Adrenal gland (tissue), 12 donors: ENCODE data around the gene HPSE. TPM values are rescaled to one million over a fixed set of nuclear protein-coding genes. Genes with fewer than 3 reads are reported as not detected.
"Not testable (repeated sequence)": the region's sequence is repeated elsewhere in the genome, so short reads cannot be mapped to it uniquely, and the experiment has no call there.

Experiments used
- DNase-seq, 7 donors: peaks; one replicate each; pipeline ENCODE4 v3.0.0-alpha.2; 2019 to 2020
- H3K27ac ChIP-seq, 5 donors: fragments of 200-600 bp; sonication (generic) in 4 of 5; 1 replicate in 3 of 5; 2 replicates in 2 of 5; pipeline versions ENCODE4 v1.5.1 to v1.8.0; 2016 to 2020; ENCODE audit warnings: mild to moderate bottlenecking in 1 of 5
- H3K27me3 ChIP-seq: fragments of 200-600 bp; 2 replicates; pipeline ENCODE4 v1.8.0; 2021
- H3K36me3 ChIP-seq, 2 donors: fragments of 200-600 bp; replicated peaks in 1 of 2; 1 replicate in 1 of 2; 2 replicates in 1 of 2; pipeline versions ENCODE4 v1.5.1 to v1.8.0; 2018 to 2022
- H3K4me1 ChIP-seq, 2 donors: fragments of 200-600 bp; replicated peaks in 1 of 2; 1 replicate in 1 of 2; 2 replicates in 1 of 2; pipeline versions ENCODE4 v1.5.1 to v1.8.0; 2018 to 2021
- H3K4me3 ChIP-seq, 4 donors: fragments of 200-600 bp; sonication (generic) in 3 of 4; one replicate each; pipeline ENCODE4 v1.5.1; 2016 to 2018
- H3K9me3 ChIP-seq, 3 donors: fragments of 200-600 bp; sonication (generic) in 1 of 3; replicated peaks in 1 of 3; 1 replicate in 2 of 3; 2 replicates in 1 of 3; pipeline versions ENCODE4 v1.5.1 to v1.8.0; 2016 to 2021
- CTCF ChIP-seq, 6 experiments: fragments of 450-650 bp in 4 of 6; fragments of 200-600 bp in 2 of 6; sonication (generic) in 1 of 6; IDR thresholded peaks; 1 replicate in 5 of 6; 2 replicates in 1 of 6; pipeline versions ENCODE4 v1.5.1 to v1.8.0; 2016 to 2021; ENCODE audit warnings: antibody characterized with exemption in 6 of 6, mild to moderate bottlenecking in 2 of 6, moderate library complexity in 1 of 6
- POLR2A ChIP-seq, 2 donors: fragments of 450-650 bp; IDR thresholded peaks; one replicate each; pipeline ENCODE4 v1.6.1; 2017; ENCODE audit warnings: antibody characterized with exemption in 2 of 2, mild to moderate bottlenecking in 2 of 2, moderate library complexity in 1 of 2
- WGBS, 4 donors: extraction: QIAGEN DNeasy Blood & Tissue Kit in 2 of 4; methylation state at CpG; one replicate each; pipeline versions ENCODE4 v1.1.5 to v1.1.7; 2013 to 2017; 5-methylcytosine and 5-hydroxymethylcytosine counted together
- intact Hi-C, 2 donors: fragments of 100-400 bp; cut with DNase I; formaldehyde crosslinking; loops; one replicate each; pipeline versions ENCODE4 v1.14.1 to v1.15.0; 2022 to 2023
- polyA plus RNA-seq, 3 donors: library from polyadenylated mRNA; stranded (reverse); fragments of 200-250 nt in 2 of 3; fragments of 350-450 nt in 1 of 3; fragmentation: Illumina TruSeq in 1 of 3; extraction: RNeasy Lipid Tissue Mini Kit (QIAGEN cat#74804) in 1 of 3; gene quantifications; one replicate each; pipeline ENCODE4 v1.2.3, GENCODE V29; 2013 to 2014
- total RNA-seq, 9 donors: library from RNA; depleted of rRNA in 4 of 9; stranded (reverse); fragments of >200 nt in 4 of 9; fragments of 120-200 nt in 1 of 9; fragmentation: NEBNext Ultra II Directional in 1 of 9; extraction: Animal tissue kit (Norgen Biotek cat#: 25700) in 1 of 9; gene quantifications; one replicate each; pipeline versions ENCODE4 v1.1.0 to v1.2.4, GENCODE V29; 2013 to 2023
- donor health status: healthy with polysubstance abuse.
- donor health status: Bipolar disorder and iron deficiency.
- donor health status: DM: yes; HTN: yes; CAD: no.
- donor health status: DM: no; HTN: no; CAD: no.
- donor health status: DM: no; HTN: no; CAD: no.
- donor health status: DM: yes; HTN: yes; CAD: no.

Gene HPSE
- total and polyA plus RNA-seq, 12 donors, result 0.44 to 12.3 (median 3.8) TPM

GRCh38 chr4:83283181-83283580, 51.5 kb downstream of the HPSE start:
- H3K4me1 ChIP-seq, result peaks cover 5 to 30% of the 10 kb centered on the region in 2 donors
- intact Hi-C loops, result loop anchor here in 1 of 2 donors (5.0 kb wide), 1 partner anchor 51 kb away; no protein-coding TSS in a partner anchor
- WGBS, 4 donors, result 86 to 89% (median 87%) methylated on average over 7 of the region's 7 CpGs
- TF ChIP-seq POLR2A (IDR thresholded peaks at IDR 0.05) (no peak), CTCF (IDR thresholded peaks at IDR 0.05) (no peak)
- no peaks in the 10 kb centered on the region for H3K27me3 ChIP-seq
- H3K4me3 ChIP-seq, result no peak overlapping the region
- H3K36me3 ChIP-seq, result peaks cover 0 to 8% of the 10 kb centered on the region in 2 donors
- no peak overlapping the region for H3K27ac ChIP-seq
- DNase-seq, result no peak
- H3K9me3 ChIP-seq, result no peaks in the 10 kb centered on the region

GRCh38 chr4:83282049-83282535, 52.6 kb downstream of the HPSE start:
- peak in 4 of 7 donors; percentile 35 to 65 (median 57) for DNase-seq
- Histone ChIP-seq H3K27ac (no peak overlapping the region), H3K27me3 (no peaks in the 10 kb centered on the region), H3K4me3 (no peak overlapping the region), H3K36me3 (peaks cover 0 to 10% of the 10 kb centered on the region in 2 donors), H3K9me3 (no peaks in the 10 kb centered on the region), H3K4me1 (peaks cover 5 to 30% of the 10 kb centered on the region in 2 donors)
- intact Hi-C loops, result loop anchor here in 1 of 2 donors (5.0 kb wide), 1 partner anchor 50 kb away; no protein-coding TSS in a partner anchor
- WGBS, 4 donors, result 29 to 34% (median 30%) methylated on average over 4 of the region's 4 CpGs
- TF ChIP-seq POLR2A (IDR thresholded peaks at IDR 0.05), result no peak
- TF ChIP-seq CTCF (IDR thresholded peaks at IDR 0.05), result peak; percentile 62 to 81 (median 70)

- peaks cover 5 to 30% of the 10 kb centered on the region in 2 donors for H3K4me1 ChIP-seq
- WGBS, 4 donors, result 47 to 70% (median 63%) methylated on average over 4 of the region's 4 CpGs
- TF ChIP-seq CTCF (IDR thresholded peaks at IDR 0.05) (no peak), POLR2A (IDR thresholded peaks at IDR 0.05) (no peak)
- DNase-seq, result no peak
- intact Hi-C loops, result loop anchor here in 1 of 2 donors (5.0 kb wide), 1 partner anchor 49 kb away; no protein-coding TSS in a partner anchor
- H3K4me3 ChIP-seq, result no peak overlapping the region
- no peak overlapping the region for H3K27ac ChIP-seq
- H3K9me3 ChIP-seq, result no peaks in the 10 kb centered on the region
- H3K36me3 ChIP-seq, result peaks cover 0 to 10% of the 10 kb centered on the region in 2 donors
- no peaks in the 10 kb centered on the region for H3K27me3 ChIP-seq
Measured at GRCh38 chr4:83281307-83281706, 53.3 kb downstream of the HPSE start.

- TF ChIP-seq CTCF (IDR thresholded peaks at IDR 0.05) (no peak), POLR2A (IDR thresholded peaks at IDR 0.05) (no peak)
- Histone ChIP-seq H3K4me3 (no peak overlapping the region), H3K27me3 (no peaks in the 10 kb centered on the region), H3K36me3 (peaks cover 0 to 22% of the 10 kb centered on the region in 2 donors), H3K9me3 (no peaks in the 10 kb centered on the region), H3K27ac (no peak overlapping the region), H3K4me1 (peaks cover 0 to 6% of the 10 kb centered on the region in 2 donors)
- DNase-seq, result no peak
- intact Hi-C loops, result no loop called here
- 81 to 88% (median 85%) methylated on average over 3 of the region's 3 CpGs for WGBS, 4 donors
Measured at GRCh38 chr4:83276299-83277040, 58.2 kb downstream of the HPSE start.

- H3K4me1 ChIP-seq, H3K9me3 ChIP-seq, H3K27ac ChIP-seq, H3K27me3 ChIP-seq, H3K4me3 ChIP-seq, intact Hi-C loops, DNase-seq: not testable (repeated sequence)
- H3K36me3 ChIP-seq, result peaks cover 0 to 41% of the 10 kb centered on the region in 2 donors
- WGBS, 4 donors, result 95 to 100% (median 97%) methylated on average over 3 of the region's 3 CpGs
Measured at GRCh38 chr4:83273926-83274325, 60.7 kb downstream of the HPSE start.
